Mononuclear cell (primary cell): ENCODE measurements around the gene GLRX5. TPM values are rescaled to one million over a fixed set of nuclear protein-coding genes. Genes with fewer than 3 reads are reported as not detected.
A peak's percentile ranks its signal among the peaks of the same experiment; 100 is the strongest.

ENCODE experiments used
- H3K27me3 ChIP-seq: 2 replicates; pipeline ENCODE4 v1.6.0; 2011; ENCODE audit warnings: low read length, control low read depth; ENCODE audit not compliant: insufficient read depth
- H3K4me1 ChIP-seq: 2 replicates; pipeline ENCODE4 v1.5.1; 2011; ENCODE audit warnings: mild to moderate bottlenecking, low read length, control low read depth; ENCODE audit not compliant: insufficient read depth
- H3K4me3 ChIP-seq: 2 replicates; pipeline ENCODE4 v1.5.1; 2011; ENCODE audit warnings: mild to moderate bottlenecking, low read length, moderate library complexity
- H3K9me3 ChIP-seq: 2 replicates; pipeline ENCODE4 v1.5.1; 2011; ENCODE audit warnings: low read depth, mild to moderate bottlenecking, control low read depth, low read length
- total RNA-seq: library from RNA; depleted of rRNA; stranded (reverse); fragments of >200 nt; gene quantifications from one replicate; pipeline ENCODE4 v1.2.3, GENCODE V29; 2012

Gene GLRX5
- total RNA-seq, 1 donor: 14.4 TPM

DNA sequence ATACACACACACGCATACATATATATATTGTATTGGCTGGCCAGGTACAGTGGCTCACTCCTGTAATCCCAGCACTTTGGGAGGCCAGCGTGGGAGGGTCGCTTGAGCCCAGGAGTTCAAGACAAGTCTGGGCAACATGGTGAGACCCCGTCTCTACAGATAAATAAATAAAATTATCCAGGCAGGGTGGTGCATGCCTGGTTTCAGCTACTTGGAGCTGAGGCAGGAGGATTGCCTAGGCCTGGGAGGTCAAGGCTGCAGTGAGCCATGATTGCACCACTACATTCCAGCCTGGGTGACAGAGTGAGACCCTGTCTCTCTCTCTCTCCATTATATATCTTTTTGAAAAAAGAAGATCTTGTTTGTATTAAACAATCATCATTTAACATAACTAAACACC lies 13.8 kb upstream of the GLRX5 start:
- Histone ChIP-seq H3K4me1 (peaks cover 92% of the 10 kb centered on the region), H3K9me3 (no peaks in the 10 kb centered on the region), H3K4me3 (no peak overlapping the region), H3K27me3 (no peaks in the 10 kb centered on the region)

DNA sequence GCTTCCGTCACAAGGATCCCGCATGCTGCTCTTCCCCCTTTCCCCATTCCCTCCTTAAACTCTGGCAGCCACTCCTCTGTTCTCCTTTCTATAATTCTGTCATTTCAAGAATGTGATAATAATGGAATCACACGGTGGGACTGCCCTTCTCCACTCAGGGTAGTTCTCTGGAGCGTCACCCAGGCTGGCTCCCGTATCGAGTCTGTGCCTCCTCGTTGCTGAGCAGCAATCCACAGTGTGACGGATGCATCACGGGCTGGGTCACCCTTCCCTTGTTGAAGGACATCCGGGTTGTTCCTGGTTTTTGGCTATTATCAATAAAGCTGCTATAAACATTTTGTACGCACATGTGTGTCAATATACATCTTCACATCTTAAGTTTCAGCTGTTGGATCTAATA lies 12.7 kb upstream of the GLRX5 start:
- no peaks in the 10 kb centered on the region for H3K27me3 ChIP-seq
- no peaks in the 10 kb centered on the region for H3K9me3 ChIP-seq
- peaks cover 98% of the 10 kb centered on the region for H3K4me1 ChIP-seq
- no peak overlapping the region for H3K4me3 ChIP-seq

DNA sequence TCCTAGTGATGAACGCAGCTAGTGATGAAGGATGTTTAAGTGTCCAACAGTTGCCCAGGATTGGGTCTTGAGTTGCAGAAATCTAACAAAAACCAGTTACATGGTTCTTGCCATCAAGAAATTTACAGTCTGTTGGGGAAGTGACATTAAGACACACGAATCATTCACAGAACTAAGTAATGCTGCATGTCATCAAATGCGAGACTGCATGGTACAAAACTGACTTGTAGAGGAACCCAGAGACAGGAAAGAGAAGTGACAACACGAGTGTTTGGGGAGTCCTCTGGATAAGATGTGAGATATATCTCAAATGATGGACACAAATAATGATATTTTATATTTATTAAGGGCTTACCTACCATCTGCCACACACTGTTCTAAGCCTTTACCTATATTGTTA lies 12.3 kb upstream of the GLRX5 start:
- H3K4me1 ChIP-seq: peaks cover 97% of the 10 kb centered on the region
- H3K4me3 ChIP-seq: no peak overlapping the region
- no peaks in the 10 kb centered on the region for H3K9me3 ChIP-seq
- no peaks in the 10 kb centered on the region for H3K27me3 ChIP-seq

DNA sequence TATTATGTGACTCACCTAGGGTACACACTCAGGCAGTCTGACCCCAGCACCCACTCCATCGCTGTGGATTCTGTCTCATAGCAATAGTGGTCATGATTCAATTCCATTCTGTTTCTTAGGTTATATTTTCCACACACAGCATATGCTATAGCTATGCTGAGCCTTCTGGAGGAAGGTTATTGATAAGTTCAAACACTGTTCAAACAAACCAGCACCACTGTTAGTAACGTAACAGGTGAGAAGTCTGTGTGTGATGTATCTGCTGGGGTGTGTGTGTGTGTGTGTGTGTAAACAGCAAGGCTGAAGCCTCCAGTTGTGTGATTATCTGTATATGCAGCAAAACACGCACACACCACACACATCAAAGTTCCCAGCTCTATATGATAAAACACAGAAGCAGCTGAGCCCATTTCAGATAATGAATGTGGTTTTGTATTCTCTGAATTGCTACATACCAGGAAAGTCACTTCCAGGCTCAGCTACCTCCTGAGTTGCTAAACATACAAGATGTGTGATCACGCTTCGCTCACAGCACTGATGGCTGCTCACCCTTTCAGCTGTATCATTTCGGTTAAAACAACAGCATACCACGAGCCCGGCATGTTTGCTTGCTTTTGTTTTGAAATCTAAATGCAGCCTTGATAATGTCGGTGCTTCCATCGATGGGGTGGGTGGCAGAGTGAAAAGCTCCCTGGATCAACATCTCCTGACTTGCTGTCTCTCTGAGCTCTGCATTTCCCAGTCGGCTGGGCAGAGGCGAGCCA lies 11.6 kb upstream of the GLRX5 start:
- H3K4me3 ChIP-seq: no peak overlapping the region
- no peaks in the 10 kb centered on the region for H3K9me3 ChIP-seq
- peaks cover 90% of the 10 kb centered on the region for H3K4me1 ChIP-seq
- H3K27me3 ChIP-seq: no peaks in the 10 kb centered on the region

DNA sequence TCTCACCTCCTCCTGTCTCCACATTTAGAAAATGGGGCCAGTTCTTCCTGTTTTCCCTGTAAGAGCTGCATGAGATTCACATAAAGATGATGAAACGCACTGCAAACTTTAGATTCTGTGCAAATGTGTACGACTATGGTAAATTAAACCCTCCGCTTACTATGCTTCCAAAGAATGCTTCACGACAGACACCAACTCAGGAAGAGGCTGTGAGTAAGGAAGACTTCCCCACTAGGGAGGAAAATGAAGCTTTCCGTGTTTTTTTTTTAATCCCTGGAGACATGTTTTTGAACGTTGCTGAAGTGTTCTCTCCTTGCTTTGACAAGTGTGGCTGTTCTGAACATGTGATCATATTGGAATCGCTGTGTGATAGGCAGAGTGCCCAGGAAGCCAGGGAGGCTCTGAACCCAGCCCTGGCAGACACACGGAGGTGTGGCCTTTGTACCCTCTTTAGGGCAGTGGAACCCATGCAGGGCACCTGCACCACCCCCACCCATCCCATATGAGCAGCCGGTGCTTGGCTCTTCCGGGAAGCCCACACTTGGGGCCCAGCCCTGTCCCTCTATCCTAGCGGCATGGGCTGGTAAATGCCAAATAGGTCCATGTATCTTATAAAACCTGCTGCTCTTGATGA lies 10.9 kb upstream of the GLRX5 start:
- Histone ChIP-seq H3K27me3 (no peaks in the 10 kb centered on the region), H3K4me1 (peaks cover 83% of the 10 kb centered on the region), H3K4me3 (no peak overlapping the region), H3K9me3 (no peaks in the 10 kb centered on the region)

DNA sequence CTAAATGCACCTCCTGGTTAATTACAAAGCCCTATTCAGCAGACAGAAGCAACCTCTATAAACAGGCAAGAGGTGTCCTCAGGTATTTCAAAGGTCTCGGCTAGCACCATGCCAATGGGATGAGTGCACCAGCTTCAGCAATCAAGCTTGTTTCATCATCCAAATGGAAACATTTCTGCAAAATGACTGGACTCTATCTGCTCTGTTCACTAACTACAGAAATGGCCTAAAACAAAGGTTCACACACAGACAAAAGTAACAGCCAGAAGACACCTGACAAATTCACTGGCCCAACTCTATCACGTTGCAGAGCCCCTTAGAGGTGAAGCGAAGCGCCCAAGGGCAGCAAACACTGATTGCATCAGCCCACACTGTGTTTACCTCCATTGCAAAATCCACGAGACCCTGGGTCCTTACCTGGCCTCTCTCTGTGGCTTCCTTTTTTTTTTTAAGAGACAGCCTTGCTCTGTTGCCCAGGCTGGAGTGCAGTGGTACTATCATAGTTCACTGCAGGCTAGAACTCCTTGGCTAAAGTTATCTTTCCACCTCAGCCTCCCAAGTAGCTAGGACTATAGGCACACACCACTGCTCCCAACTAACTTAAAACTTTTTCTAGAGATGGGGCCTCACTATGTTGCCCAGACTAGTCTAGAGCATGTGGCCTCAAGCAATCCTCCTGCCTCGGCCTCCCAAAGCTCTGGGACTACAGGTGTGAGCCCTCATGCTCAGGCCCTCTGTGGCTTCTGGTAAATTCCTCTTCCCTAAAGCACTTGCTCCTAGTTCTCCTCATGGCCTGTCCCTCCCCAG lies 9.9 kb upstream of the GLRX5 start:
- Histone ChIP-seq H3K4me1 (peaks cover 74% of the 10 kb centered on the region), H3K4me3 (no peak overlapping the region), H3K27me3 (no peaks in the 10 kb centered on the region), H3K9me3 (no peaks in the 10 kb centered on the region)

DNA sequence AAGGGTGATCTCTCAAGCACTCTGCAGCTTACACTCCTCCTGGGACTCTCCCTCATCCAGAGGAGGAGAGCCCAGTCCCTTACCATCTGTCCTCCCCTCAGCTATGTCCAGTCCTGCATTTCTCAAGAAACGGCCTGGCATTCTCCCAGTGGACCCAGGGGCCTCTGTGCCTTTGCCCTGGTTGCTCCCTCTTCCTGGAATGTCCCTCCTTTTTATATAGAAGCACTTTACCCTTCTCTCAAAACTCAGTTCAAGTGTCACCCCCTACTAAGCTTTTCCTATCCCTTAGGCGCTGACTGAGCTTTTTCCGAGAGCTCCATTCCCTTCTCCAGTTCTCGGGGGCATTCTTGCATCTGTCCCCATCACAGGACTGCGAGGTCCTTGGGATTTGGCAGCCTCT lies 8.9 kb upstream of the GLRX5 start:
- Histone ChIP-seq H3K9me3 (no peaks in the 10 kb centered on the region), H3K4me3 (no peak overlapping the region), H3K27me3 (no peaks in the 10 kb centered on the region), H3K4me1 (peaks cover 64% of the 10 kb centered on the region)

DNA sequence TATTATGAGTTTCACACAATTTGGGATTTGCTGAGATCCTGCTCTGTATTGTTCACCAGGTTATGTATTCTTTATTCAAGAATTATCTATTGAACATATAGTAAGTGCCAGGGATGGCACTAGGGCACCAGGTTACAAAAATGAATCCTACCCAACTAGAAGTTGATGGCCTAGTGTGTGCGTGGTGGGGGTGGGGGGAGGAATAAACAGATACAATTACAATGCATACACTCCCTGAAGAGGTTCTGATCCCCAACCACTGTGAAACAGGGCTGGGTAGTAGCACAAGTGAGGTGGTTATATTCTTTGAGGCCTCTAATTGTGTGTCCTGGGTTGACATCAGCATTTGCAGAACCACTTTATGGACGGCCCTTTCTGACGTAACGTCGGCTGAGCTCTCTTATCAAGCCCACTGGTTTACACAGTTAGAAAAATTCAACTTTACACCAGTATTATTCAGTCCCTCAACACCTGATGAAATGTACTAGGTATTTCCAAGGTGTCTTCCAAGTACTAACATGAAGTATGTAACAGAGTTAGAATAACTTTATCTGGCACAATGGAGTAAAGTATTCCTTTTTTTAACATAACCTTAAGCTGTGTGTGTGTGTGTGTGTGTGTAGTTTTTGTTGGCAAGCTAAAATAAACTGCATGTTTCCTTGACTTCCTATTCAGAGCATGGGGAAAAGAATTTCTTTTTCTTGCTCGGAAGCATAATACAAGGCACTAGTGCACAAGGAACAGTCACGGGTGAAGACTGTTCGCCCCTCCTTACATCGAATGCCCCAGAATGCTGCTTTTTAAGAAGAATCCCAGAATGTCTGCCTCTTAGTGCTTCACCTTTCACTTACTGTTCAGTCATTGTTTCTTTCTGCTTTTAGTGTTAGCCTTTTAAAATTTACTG lies 8.1 kb upstream of the GLRX5 start:
- no peaks in the 10 kb centered on the region for H3K9me3 ChIP-seq
- no peak overlapping the region for H3K4me3 ChIP-seq
- H3K4me1 ChIP-seq: peaks cover 57% of the 10 kb centered on the region
- no peaks in the 10 kb centered on the region for H3K27me3 ChIP-seq

DNA sequence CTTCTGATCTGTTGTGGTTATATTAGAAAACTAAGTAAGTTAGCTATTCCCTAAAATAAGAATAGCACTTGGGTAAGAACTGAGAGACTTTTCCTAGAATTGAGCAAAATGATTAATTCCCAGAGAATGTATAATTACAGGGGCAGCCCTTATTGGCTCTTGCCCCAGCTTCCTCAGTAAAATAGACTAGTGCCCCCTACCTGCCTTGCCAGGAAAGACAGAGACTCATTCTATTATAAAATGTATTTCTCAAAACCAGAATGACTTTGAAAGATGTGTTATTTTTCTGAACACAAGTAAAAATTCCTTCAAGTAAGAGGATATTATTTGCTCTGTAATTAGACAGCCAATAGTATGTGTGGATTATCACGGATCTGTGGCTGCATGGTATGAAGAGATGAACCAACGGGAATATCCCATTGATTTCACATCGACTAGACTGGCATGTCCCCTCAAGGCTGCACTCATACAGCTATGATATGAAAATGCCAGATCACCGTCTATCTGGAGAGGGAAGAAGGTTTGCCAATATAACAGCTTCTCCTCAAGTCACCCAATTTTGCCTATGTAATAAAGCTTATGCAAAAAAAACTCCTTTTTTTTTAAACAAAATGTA lies 7.4 kb upstream of the GLRX5 start:
- H3K27me3 ChIP-seq: no peaks in the 10 kb centered on the region
- H3K4me1 ChIP-seq: peaks cover 53% of the 10 kb centered on the region
- no peak overlapping the region for H3K4me3 ChIP-seq
- no peaks in the 10 kb centered on the region for H3K9me3 ChIP-seq

DNA sequence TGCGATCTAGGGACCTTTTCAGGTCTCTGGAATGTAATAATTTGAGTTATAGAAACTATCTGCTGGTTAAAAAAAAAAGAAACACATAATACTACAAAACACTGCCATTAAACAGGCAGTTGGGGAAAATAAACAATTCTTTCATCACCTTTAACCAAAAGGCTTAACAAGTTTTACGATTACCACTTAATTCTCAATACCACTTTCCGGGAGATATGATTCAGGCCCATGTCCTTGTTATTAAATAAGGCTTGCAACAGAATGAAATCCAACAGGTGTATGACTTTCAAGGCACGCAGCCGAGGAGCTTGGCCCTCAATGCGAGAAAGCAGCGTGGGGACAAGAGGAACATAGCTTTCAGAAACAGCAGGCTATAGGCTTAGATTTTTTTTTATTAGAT lies 5.6 kb upstream of the GLRX5 start:
- H3K27me3 ChIP-seq: no peaks in the 10 kb centered on the region
- no peak overlapping the region for H3K4me3 ChIP-seq
- no peaks in the 10 kb centered on the region for H3K9me3 ChIP-seq
- H3K4me1 ChIP-seq: peaks cover 49% of the 10 kb centered on the region

DNA sequence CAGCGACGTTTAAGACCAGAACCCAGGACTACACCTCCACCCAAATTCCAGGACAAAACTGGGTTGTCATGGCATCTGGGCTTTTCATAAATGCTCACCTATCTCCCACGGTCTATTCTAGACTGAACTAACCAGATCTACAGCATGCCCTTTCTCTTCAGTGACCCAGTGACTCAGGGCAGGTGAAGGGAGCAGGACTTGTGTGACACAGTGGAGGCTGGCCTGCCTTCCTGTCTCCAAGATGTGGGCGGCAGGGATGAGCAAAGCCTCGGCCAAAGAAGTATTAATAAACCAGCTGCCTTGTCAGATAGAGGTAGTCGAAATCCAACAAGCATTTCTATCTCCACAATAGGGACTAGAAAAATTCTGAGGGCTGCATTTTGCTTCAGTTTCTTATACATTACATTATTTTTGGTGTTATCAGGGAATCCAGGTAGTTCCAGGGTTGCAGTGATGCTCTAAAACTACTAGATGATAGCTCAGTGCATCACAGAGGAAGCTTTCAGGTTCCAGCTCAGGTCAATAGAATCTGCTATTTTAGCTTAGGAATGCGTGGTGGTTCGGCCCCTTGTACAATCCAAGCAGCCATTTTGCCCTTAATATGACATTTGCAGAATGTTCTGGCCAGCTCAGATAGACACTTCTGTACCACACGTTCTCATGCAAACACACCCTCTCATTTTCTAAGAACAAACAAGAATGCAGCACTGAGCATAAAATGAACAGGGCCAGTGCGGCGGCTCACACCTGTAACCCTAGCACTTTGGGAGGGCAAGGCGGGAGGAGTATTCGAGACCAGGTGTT lies 4.2 kb upstream of the GLRX5 start:
- Histone ChIP-seq H3K4me1 (peaks cover 39% of the 10 kb centered on the region), H3K4me3 (no peak overlapping the region), H3K9me3 (no peaks in the 10 kb centered on the region), H3K27me3 (no peaks in the 10 kb centered on the region)

DNA sequence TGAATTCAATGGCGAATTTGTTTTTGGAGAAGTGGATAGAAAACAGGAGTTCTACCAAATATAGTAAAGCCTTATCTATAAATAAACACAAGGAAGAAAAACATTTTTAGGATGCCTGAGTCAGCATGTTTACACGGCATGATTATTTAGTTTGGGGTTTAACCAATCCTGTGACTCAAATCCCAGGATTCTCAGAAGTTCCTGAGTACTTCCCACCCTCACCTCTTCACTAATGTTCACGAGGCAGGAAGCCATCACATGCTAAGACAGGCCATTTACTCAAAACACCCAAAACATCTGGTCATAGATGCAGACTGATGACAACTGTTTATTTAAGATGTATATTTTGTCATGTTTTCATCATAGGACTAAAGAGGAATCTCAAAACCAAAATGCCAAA lies 3.4 kb upstream of the GLRX5 start:
- H3K4me1 ChIP-seq: peaks cover 39% of the 10 kb centered on the region
- no peaks in the 10 kb centered on the region for H3K27me3 ChIP-seq
- H3K9me3 ChIP-seq: no peaks in the 10 kb centered on the region
- H3K4me3 ChIP-seq: no peak overlapping the region

DNA sequence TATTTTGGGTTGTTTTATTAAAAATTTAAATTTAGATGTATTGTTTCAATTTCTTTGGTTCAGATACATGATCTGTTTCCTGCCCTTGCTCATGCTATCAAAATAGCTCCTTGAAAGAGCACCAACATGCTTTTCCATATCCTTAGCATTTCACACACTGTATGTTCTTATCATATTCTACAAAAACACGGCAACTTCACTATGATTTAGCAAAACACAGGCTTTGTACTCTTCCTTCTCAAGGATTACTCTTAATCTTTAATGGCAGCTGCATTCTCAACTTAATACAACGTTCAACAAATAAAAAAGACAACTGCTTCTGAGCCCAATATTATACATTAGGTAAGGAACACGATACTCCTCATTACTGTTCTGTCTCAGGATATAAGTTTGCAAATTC lies 2.9 kb upstream of the GLRX5 start:
- no peak overlapping the region for H3K4me3 ChIP-seq
- peaks cover 38% of the 10 kb centered on the region for H3K4me1 ChIP-seq
- no peaks in the 10 kb centered on the region for H3K27me3 ChIP-seq
- no peaks in the 10 kb centered on the region for H3K9me3 ChIP-seq

DNA sequence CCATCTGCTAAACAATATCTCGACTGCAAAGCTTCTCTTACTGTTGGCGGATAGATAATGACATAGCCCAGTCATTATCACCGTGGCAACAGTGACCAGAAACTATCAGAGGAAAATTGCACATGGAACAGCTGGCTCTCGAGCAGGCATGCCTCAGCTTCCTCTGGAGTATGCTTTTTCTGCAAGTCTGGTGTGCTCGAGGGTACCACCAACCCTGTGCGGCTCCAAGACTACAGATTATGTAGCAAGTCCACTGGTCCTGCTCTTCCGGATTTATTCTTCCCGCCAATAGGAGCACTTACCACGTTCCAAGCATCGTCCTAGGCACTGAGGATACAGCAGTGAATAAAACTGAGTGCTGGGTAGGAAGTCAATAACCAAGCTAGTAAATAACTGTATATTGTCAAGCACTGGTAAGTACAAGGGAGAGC lies 1.4 kb upstream of the GLRX5 start:
- peaks cover 34% of the 10 kb centered on the region for H3K4me1 ChIP-seq
- H3K4me3 ChIP-seq: peak overlapping the region; percentile 91

More for the DNA sequence above, 1.4 kb upstream of the GLRX5 start:
- H3K27me3 ChIP-seq: no peaks in the 10 kb centered on the region
- no peaks in the 10 kb centered on the region for H3K9me3 ChIP-seq
